ENCODE measurements around the gene CPLX1. TPM values are rescaled to one million over a fixed set of nuclear protein-coding genes. Genes with fewer than 3 reads are reported as not detected.
A peak's percentile ranks its signal among the peaks of the same experiment; 100 is the strongest.

The CPLX1 gene
- total and polyA plus RNA-seq, 2 donors (not counting 1 experiment from before 2014, with no cell fraction given), result 0.03 to 0.66 TPM

DNA sequence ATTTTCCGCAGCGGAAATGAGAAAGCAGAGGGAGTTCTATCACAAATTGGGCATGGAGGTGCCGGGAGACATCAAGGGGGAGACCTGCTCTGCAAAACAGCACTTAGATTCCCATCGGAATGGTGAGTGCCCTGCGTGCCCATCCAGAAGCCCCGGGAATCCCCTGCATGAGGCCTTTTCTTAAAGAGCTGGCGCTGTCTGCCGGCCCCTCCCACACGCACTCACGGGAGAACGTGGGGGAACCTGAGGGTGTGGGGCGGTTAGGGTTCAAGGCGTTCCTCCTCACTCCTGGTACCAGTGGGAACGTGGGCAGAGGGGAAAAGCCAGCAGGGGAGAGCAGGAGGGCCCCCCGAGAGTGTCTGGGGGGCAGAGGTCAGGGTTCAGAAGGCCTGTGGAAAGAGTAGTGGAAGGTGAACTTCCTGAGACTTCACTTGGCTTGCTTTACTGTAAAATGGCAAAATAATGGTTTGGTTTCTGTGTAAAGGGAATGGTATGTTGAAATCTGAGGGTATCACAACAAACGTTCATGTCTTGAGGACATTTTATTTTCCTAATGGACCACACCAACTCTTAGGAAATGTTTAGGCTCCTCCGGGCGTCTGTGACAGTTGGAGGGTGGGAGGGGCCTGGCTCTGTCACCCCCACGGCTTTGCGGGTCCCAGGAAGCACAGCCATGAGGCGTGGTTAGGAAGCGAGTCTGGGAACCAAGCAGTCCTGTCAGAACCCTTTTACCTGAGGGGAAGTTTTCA, 82.3 kb downstream of the CPLX1 start:
- Histone ChIP-seq H3K4me1 (ENCODE audit: control insufficient read depth, extremely low read depth, insufficient read depth, low read length) (no peaks in the 10 kb centered on the region), H3K4me2 (ENCODE audit: extremely low read depth, insufficient read depth, low read length) (no peak overlapping the region), H2AFZ (ENCODE audit: low read length) (no peak overlapping the region), H3K27me3 (ENCODE audit: control insufficient read depth, insufficient read depth, low read length) (no peaks in the 10 kb centered on the region), H3K79me2 (ENCODE audit: control insufficient read depth, insufficient read depth, low read length) (no peaks in the 10 kb centered on the region), H3K4me3 (replicated peaks in 1 of 4; ENCODE audit: control extremely low read depth in 1 of 4, insufficient read depth in 1 of 4, low read depth in 3 of 4, low read length in 4 of 4) (no peak overlapping the region), H3K9ac (ENCODE audit: insufficient read depth, low read length) (no peak overlapping the region), H3K9me3 (ENCODE audit: control insufficient read depth, insufficient read depth, low read depth, low read length) (no peaks in the 10 kb centered on the region), H3K36me3 (ENCODE audit: control insufficient read depth, insufficient read depth, low read length) (peaks cover 15% of the 10 kb centered on the region), H4K20me1 (ENCODE audit: control insufficient read depth, extremely low read depth, insufficient read depth, low read length) (no peaks in the 10 kb centered on the region), H3K27ac (ENCODE audit: insufficient read depth, low read length) (no peak overlapping the region)
- peak in 1 of 2 donors; percentile 45 for DNase-seq (ENCODE audit: low read depth in 2 of 2)
- no peak for TF ChIP-seq EZH2 (IDR thresholded peaks at IDR 0.05; ENCODE audit: low read length, missing control alignments)
- TF ChIP-seq, protein P1, sequence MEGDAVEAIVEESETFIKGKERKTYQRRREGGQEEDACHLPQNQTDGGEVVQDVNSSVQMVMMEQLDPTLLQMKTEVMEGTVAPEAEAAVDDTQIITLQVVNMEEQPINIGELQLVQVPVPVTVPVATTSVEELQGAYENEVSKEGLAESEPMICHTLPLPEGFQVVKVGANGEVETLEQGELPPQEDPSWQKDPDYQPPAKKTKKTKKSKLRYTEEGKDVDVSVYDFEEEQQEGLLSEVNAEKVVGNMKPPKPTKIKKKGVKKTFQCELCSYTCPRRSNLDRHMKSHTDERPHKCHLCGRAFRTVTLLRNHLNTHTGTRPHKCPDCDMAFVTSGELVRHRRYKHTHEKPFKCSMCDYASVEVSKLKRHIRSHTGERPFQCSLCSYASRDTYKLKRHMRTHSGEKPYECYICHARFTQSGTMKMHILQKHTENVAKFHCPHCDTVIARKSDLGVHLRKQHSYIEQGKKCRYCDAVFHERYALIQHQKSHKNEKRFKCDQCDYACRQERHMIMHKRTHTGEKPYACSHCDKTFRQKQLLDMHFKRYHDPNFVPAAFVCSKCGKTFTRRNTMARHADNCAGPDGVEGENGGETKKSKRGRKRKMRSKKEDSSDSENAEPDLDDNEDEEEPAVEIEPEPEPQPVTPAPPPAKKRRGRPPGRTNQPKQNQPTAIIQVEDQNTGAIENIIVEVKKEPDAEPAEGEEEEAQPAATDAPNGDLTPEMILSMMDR (conservative IDR thresholded peaks at IDR 0.05 in 1 of 2, IDR thresholded peaks at IDR 0.05 in 1 of 2; ENCODE audit: low read depth in 1 of 2, low read length in 2 of 2), result no peak

DNA sequence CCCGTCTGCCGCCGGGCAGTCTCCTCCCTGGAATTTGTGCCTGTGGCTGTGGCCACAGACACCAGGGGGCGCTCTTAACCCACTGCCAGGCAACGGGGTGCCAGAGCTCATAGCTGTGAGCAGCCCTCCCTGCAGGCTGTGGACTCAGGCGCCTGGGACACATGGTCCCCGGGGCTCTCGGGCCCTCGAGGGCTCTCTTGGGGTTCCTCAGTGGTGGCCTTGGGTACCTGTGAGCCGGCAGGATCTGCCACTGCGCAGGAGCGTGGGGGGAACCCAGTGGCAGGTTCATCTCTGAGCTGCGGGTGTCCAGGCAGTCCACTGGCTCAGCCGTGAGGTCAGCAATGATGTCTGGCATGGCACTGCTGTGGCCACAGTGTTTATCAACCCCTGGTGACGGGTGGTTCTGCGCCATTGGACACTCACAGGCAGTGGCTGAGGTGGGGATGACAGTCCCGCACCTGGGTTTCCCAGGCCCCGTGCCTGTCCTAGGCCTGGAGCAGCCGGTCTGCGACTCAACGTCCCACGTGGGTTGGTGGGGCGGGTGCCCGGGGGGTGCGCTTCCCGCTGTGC, 83.1 kb downstream of the CPLX1 start:
- Histone ChIP-seq H3K4me1 (ENCODE audit: control insufficient read depth, extremely low read depth, insufficient read depth, low read length) (no peaks in the 10 kb centered on the region), H3K27ac (ENCODE audit: insufficient read depth, low read length) (no peak overlapping the region), H3K4me3 (replicated peaks in 1 of 4; ENCODE audit: control extremely low read depth in 1 of 4, insufficient read depth in 1 of 4, low read depth in 3 of 4, low read length in 4 of 4) (no peak overlapping the region), H3K27me3 (ENCODE audit: control insufficient read depth, insufficient read depth, low read length) (no peaks in the 10 kb centered on the region), H3K36me3 (ENCODE audit: control insufficient read depth, insufficient read depth, low read length) (peaks cover 13% of the 10 kb centered on the region), H3K79me2 (ENCODE audit: control insufficient read depth, insufficient read depth, low read length) (no peaks in the 10 kb centered on the region), H3K9me3 (ENCODE audit: control insufficient read depth, insufficient read depth, low read depth, low read length) (no peaks in the 10 kb centered on the region), H3K9ac (ENCODE audit: insufficient read depth, low read length) (no peak overlapping the region), H4K20me1 (ENCODE audit: control insufficient read depth, extremely low read depth, insufficient read depth, low read length) (no peaks in the 10 kb centered on the region), H2AFZ (ENCODE audit: low read length) (no peak overlapping the region), H3K4me2 (ENCODE audit: extremely low read depth, insufficient read depth, low read length) (no peak overlapping the region)
- TF ChIP-seq, protein P1 (conservative IDR thresholded peaks at IDR 0.05 in 1 of 2, IDR thresholded peaks at IDR 0.05 in 1 of 2; ENCODE audit: low read depth in 1 of 2, low read length in 2 of 2), result peak; percentile 71 to 73
- TF ChIP-seq EZH2 (IDR thresholded peaks at IDR 0.05; ENCODE audit: low read length, missing control alignments), result no peak
- DNase-seq (ENCODE audit: low read depth in 2 of 2), result peak in 1 of 2 donors; percentile 45

DNA sequence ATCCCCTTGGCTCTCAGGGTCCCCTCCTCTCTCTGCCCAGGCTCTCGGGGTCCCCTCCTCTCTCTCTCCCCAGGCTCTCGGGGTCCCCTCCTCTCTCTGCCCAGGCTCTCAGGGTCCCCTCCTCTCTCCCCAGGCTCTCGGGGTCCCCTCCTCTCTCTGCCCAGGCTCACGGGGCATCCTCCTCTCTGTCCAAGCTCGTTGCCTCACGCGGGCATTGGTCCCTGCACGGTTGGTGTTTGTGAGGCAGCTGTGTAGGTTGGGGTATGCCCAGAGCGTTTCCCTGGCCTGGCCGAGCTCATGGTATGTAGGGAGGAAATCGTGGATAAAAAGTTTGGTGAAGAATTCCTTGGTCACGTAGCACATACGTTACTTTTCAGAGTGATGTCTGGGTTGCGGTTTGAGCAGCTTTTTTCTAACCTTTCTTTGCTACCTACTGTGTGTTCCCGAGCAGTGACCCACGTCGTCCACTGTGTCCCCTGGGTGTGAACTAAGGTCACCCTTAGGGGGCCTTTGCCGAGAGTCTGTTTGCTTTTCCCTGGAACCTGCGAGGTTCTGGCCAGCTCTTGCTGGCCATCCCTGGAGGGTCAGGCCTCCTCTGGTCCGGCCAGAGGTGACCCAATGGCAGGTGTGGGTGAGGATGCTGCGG, 83.7 kb downstream of the CPLX1 start:
- no peak overlapping the region for H3K4me2 ChIP-seq (ENCODE audit: extremely low read depth, insufficient read depth, low read length)
- H4K20me1 ChIP-seq (ENCODE audit: control insufficient read depth, extremely low read depth, insufficient read depth, low read length), result no peaks in the 10 kb centered on the region
- H3K4me3 ChIP-seq (replicated peaks in 1 of 4; ENCODE audit: control extremely low read depth in 1 of 4, insufficient read depth in 1 of 4, low read depth in 3 of 4, low read length in 4 of 4), result no peak overlapping the region
- H3K4me1 ChIP-seq (ENCODE audit: control insufficient read depth, extremely low read depth, insufficient read depth, low read length), result no peaks in the 10 kb centered on the region
- DNase-seq (ENCODE audit: low read depth in 2 of 2), result no peak
- TF ChIP-seq EZH2 (IDR thresholded peaks at IDR 0.05; ENCODE audit: low read length, missing control alignments), result no peak
- TF ChIP-seq, protein P1 (conservative IDR thresholded peaks at IDR 0.05 in 1 of 2, IDR thresholded peaks at IDR 0.05 in 1 of 2; ENCODE audit: low read depth in 1 of 2, low read length in 2 of 2), result no peak
- H3K9me3 ChIP-seq (ENCODE audit: control insufficient read depth, insufficient read depth, low read depth, low read length), result no peaks in the 10 kb centered on the region
- H3K36me3 ChIP-seq (ENCODE audit: control insufficient read depth, insufficient read depth, low read length), result peaks cover 14% of the 10 kb centered on the region
- no peaks in the 10 kb centered on the region for H3K27me3 ChIP-seq (ENCODE audit: control insufficient read depth, insufficient read depth, low read length)
- no peak overlapping the region for H3K9ac ChIP-seq (ENCODE audit: insufficient read depth, low read length)
- H3K79me2 ChIP-seq (ENCODE audit: control insufficient read depth, insufficient read depth, low read length), result no peaks in the 10 kb centered on the region
- no peak overlapping the region for H3K27ac ChIP-seq (ENCODE audit: insufficient read depth, low read length)
- no peak overlapping the region for H2AFZ ChIP-seq (ENCODE audit: low read length)
